Upper lobe of left lung (tissue), 6 donors: Measurements from ENCODE around the gene ABCA8. TPM values are rescaled to one million over a fixed set of nuclear protein-coding genes. Genes with fewer than 3 reads are reported as not detected.
"Not testable (repeated sequence)": the region's sequence is repeated elsewhere in the genome, so short reads cannot be mapped to it uniquely, and the experiment has no call there.

Experiments
- ATAC-seq, 2 donors: fragments of 200-7000 bp; cut with Tn5 transposase; one replicate each; pipeline ENCODE4 v1.9.1; 2022; ENCODE audit warnings: mild to moderate bottlenecking in 2 of 2, moderate library complexity in 2 of 2; ENCODE audit not compliant: low FRiP score in 2 of 2
- DNase-seq, 2 donors: peaks; one replicate each; pipeline ENCODE4 v3.0.0-alpha.2; 2019 to 2020
- H3K27ac ChIP-seq, 4 donors: fragments of 200-600 bp; sonication (generic); one replicate each; pipeline ENCODE4 v1.5.1; 2016 to 2019
- H3K27me3 ChIP-seq, 4 donors: fragments of 200-600 bp; sonication (generic); one replicate each; pipeline ENCODE4 v1.5.1; 2017 to 2019
- H3K36me3 ChIP-seq, 4 donors: fragments of 200-600 bp; sonication (generic); one replicate each; pipeline ENCODE4 v1.5.1; 2016 to 2019
- H3K4me1 ChIP-seq, 4 donors: fragments of 200-600 bp; sonication (generic); one replicate each; pipeline ENCODE4 v1.5.1; 2018 to 2019
- H3K4me3 ChIP-seq, 4 donors: fragments of 200-600 bp; sonication (generic); one replicate each; pipeline ENCODE4 v1.5.1; 2017 to 2019; ENCODE audit warnings: mild to moderate bottlenecking in 2 of 4, moderate library complexity in 1 of 4
- H3K9me3 ChIP-seq, 4 donors: fragments of 200-600 bp; sonication (generic); one replicate each; pipeline ENCODE4 v1.5.1; 2018 to 2019
- CTCF ChIP-seq, 6 experiments: fragments of 450-650 bp in 4 of 6; fragments of 200-600 bp in 2 of 6; sonication (generic) in 2 of 6; IDR thresholded peaks; one replicate each; pipeline ENCODE4 v1.5.1; 2016 to 2019; ENCODE audit warnings: antibody characterized with exemption in 6 of 6
- EP300 ChIP-seq, 4 donors: sonication (generic); formaldehyde crosslinking; IDR thresholded peaks; one replicate each; pipeline ENCODE4 v1.5.1; 2017; ENCODE audit warnings: antibody characterized with exemption in 4 of 4, control low read depth in 2 of 4
- POLR2A ChIP-seq, 4 donors: fragments of 450-650 bp; IDR thresholded peaks; one replicate each; pipeline ENCODE4 v1.5.1; 2016 to 2017; ENCODE audit warnings: antibody characterized with exemption in 4 of 4, mild to moderate bottlenecking in 2 of 4
- POLR2AphosphoS5 ChIP-seq, 2 donors: sonication (generic); formaldehyde crosslinking; IDR thresholded peaks; one replicate each; pipeline ENCODE4 v1.5.1; 2017; ENCODE audit warnings: antibody characterized with exemption in 2 of 2
- WGBS, 2 donors: methylation state at CpG; one replicate each; pipeline ENCODE4 v1.1.5; 2017 to 2018; 5-methylcytosine and 5-hydroxymethylcytosine counted together
- total RNA-seq, 6 donors: library from RNA; depleted of rRNA in 4 of 6; stranded (reverse); fragments of >200 nt in 4 of 6; gene quantifications; one replicate each; pipeline versions ENCODE4 v1.1.0 to v1.2.1, GENCODE V29; 2016 to 2021
- donor health status: DM: no; HTN: no; CAD: no; lungs with moderate emphysema.
- donor health status: DM: no; HTN: yes; CAD: no; lungs with severe emphysema.

The ABCA8 gene
- total RNA-seq, 6 donors from 2014 or later, result 26.2 to 86.9 (median 42.9) TPM

DNA sequence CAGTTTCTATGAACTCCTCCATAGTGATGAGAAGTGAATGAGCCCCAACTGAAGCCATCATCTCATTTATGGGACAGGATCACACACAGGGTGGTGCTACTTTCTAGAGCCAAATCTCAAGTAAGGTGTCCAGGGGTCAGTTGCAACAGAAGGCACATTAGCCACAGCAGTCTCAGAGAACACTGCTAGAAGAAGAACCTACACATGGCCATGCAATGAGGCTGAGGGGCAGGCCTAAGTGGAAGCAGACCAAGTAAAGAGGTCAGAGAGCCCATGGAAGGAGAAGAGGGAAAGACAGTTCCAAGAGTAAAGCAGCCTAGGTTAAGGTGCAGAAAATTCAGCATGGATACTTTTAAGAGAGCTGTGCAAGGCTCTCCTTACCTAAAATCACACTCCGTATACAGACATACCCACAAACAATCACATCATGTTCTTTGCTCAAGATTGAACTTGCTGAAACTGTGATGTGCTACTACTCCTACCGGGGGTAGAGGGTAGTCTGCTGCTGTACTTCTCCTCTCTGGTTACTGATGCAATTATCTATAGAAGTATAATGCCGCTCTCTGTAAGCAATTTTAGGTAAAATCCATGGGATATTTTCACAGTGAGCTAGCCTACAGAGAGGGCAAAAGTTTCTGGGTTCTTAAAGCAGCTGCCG, 1.7 kb downstream of the ABCA8 start:
- TF ChIP-seq EP300 (IDR thresholded peaks at IDR 0.05) (no peak), POLR2AphosphoS5 (IDR thresholded peaks at IDR 0.05) (no peak), POLR2A (IDR thresholded peaks at IDR 0.05) (no peak), CTCF (IDR thresholded peaks at IDR 0.05) (no peak)
- Histone ChIP-seq H3K27ac (peak overlapping the region in 1 of 4 donors; percentile 50), H3K4me3 (peak overlapping the region in 3 of 4 donors; percentile 17 to 40 (median 33)), H3K4me1 (peaks cover 0 to 2% (median 0%) of the 10 kb centered on the region in 4 donors), H3K9me3 (no peaks in the 10 kb centered on the region), H3K36me3 (no peaks in the 10 kb centered on the region), H3K27me3 (no peaks in the 10 kb centered on the region)
- DNase-seq (no peak), ATAC-seq (peak in 1 of 2 donors; percentile 32)
- WGBS, 2 donors, result 83 to 88% methylated on average over 4 of the region's 4 CpGs

DNA sequence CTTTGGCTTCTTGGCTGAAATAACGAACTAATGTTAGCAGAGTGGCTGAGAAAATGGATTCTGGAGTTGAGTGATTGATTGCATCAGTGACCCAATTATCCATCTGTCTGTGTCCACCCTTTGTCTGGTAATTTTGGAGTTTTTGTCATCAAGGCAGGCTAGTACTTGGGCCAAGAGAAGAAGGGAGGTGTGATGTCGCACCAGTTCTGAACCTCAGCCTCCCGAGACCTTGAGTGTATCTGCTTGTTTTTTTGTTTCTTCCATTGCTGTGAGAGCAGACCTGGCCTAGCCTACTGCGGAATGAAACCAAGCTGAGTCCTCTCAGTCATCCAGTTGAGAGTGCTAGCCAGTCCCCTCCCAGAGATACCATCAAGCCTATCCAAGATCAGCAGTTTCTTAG, 4.5 kb downstream of the ABCA8 start:
- DNase-seq (no peak), ATAC-seq (peak in 1 of 2 donors; percentile 67)
- Histone ChIP-seq H3K4me1 (peaks cover 0 to 2% (median 0%) of the 10 kb centered on the region in 4 donors), H3K9me3 (no peaks in the 10 kb centered on the region), H3K27ac (no peak overlapping the region), H3K4me3 (no peak overlapping the region), H3K27me3 (no peaks in the 10 kb centered on the region), H3K36me3 (no peaks in the 10 kb centered on the region)
- WGBS, 2 donors, result 77 to 81% methylated on average over 4 of the region's 4 CpGs
- TF ChIP-seq POLR2AphosphoS5 (IDR thresholded peaks at IDR 0.05) (no peak), EP300 (IDR thresholded peaks at IDR 0.05) (no peak), CTCF (IDR thresholded peaks at IDR 0.05) (no peak), POLR2A (IDR thresholded peaks at IDR 0.05) (no peak)

- H3K27ac ChIP-seq, H3K4me3 ChIP-seq, H3K9me3 ChIP-seq, H3K4me1 ChIP-seq, DNase-seq, H3K27me3 ChIP-seq, H3K36me3 ChIP-seq, ATAC-seq: not testable (repeated sequence)
- 88 to 95% methylated on average over 1 of the region's 1 CpG for WGBS, 2 donors
Observed at GRCh38 chr17:68947868-68948267, 7.3 kb downstream of the ABCA8 start.

DNA sequence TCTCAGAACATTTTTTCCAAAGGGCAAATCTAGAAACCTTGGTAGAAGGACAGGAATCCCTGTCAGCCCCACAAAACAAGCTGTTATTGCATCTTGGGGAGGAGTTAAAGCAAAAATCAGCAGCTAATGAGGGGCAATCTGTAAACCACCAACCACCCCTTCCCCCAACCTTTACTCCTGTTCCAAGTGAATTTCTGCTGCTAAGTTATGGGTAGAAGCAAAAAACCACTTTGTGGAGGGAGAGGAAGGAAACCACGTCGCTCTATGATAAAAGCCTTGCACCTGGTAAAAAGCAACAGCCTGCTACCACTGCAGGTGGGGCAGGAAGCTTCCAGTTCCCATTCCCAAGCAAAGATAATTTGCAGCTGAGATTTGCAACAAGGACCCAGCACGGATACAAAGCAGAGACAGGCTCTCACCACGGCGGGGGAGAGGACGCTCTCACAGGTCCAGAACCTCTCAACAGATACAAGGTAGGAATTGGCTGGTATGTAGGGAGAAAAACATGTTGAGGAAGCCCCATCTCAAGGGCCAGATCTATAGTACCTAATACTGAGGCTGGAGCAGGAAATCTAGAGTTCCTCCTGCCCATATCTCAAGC, 10.7 kb downstream of the ABCA8 start:
- H3K4me3 ChIP-seq, result no peak overlapping the region
- 62 to 69% methylated on average over 6 of the region's 6 CpGs for WGBS, 2 donors
- TF ChIP-seq CTCF (IDR thresholded peaks at IDR 0.05) (no peak), POLR2AphosphoS5 (IDR thresholded peaks at IDR 0.05) (no peak), EP300 (IDR thresholded peaks at IDR 0.05) (no peak)
- H3K4me1 ChIP-seq, result no peaks in the 10 kb centered on the region
- DNase-seq (no peak), ATAC-seq (no peak)
- no peaks in the 10 kb centered on the region for H3K9me3 ChIP-seq
- H3K36me3 ChIP-seq, result no peaks in the 10 kb centered on the region
- no peaks in the 10 kb centered on the region for H3K27me3 ChIP-seq
- H3K27ac ChIP-seq, result no peak overlapping the region

GRCh38 chr17:68943812-68944182, 11.4 kb downstream of the ABCA8 start:
- H3K27me3 ChIP-seq, H3K4me3 ChIP-seq, H3K9me3 ChIP-seq, DNase-seq, H3K36me3 ChIP-seq, ATAC-seq, H3K4me1 ChIP-seq, H3K27ac ChIP-seq: not testable (repeated sequence)
- 91 to 97% methylated on average over 2 of the region's 2 CpGs for WGBS, 2 donors
